ENCODE results near the gene KRTAP25-1.

Gene KRTAP25-1

DNA sequence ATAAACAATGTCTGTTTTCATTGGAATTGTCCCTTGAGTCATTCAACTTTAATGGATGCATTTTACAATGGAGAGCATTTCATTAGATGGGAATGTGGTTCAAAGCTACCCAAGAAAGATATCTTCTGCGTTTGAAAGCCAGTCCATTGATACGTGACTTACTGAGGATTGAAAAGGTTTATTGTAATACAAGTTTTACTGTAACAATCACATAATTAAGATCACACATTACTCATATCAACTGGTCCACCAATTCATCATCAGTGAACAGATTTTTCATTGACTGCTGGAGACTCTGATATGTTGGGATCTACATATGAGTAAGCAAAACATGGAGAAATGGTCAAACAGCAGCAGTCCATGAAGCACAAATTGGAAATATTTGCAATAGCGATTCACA, 39.4 kb downstream of the KRTAP25-1 start:
- no peak for DNase-seq (ENCODE audit: low read depth, low spot score)

DNA sequence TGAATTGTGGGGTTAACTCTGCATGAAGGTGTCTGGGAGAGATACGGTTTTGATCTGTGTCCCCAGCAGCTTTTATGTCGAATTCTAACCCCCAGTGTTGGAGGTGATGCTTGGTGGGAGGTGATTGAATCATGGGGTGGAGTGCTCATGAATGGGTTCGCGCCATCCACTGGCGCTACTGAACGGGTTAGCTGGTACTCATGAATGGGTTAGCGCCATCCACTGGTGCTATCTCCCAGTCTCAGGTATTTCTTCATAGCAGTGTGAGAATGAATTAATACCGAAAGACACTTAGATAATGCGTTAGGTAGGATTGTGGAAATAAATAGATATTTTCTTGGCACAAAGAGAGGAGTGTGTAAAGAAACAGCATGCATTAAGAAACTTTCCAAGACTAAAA, 40.5 kb downstream of the KRTAP25-1 start:
- no peak for DNase-seq (ENCODE audit: low read depth, low spot score)

GRCh38 chr21:30245061-30245460, 44.3 kb downstream of the KRTAP25-1 start:
- no peak for DNase-seq (ENCODE audit: low read depth, low spot score)

DNA sequence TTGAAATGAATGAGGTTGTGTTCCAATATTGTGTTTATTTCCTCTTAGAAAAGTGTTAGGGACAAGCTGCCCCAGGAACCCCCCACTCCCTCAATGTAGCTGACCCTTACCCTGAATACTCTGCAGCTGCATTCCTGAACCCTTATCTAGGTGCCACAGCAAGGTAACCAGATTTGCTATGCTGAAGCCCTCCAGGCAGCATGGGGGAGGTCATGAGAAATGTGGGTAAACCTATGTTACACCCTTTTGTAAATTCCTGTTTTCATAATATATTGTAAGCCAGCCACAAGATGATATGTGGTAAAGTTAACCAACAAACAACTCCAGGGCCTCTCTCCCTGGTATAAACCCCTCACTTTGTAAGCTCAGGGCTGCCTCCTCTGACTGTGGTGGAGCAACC, 45.6 kb downstream of the KRTAP25-1 start:
- no peak for DNase-seq (ENCODE audit: low read depth, low spot score)

- no peak for DNase-seq (ENCODE audit: low read depth, low spot score)
Measured at GRCh38 chr21:30240661-30241060, 48.7 kb downstream of the KRTAP25-1 start.
